A204.1 (cell line): ENCODE data around the gene MTOR.
"Not testable (repeated sequence)": the region's sequence is repeated elsewhere in the genome, so short reads cannot be mapped to it uniquely, and the experiment has no call there.

Experiments used
- FAIRE-seq: peaks from 2 replicates; lab custom pipeline; 2012; peaks lifted over from hg19 to GRCh38; lab: Jason Lieb, UNC

MTOR gene

GRCh38 chr1:11179749-11180148 is 82.6 kb downstream of the MTOR start:
- not testable (repeated sequence) for FAIRE-seq

- no peak for FAIRE-seq
These were observed 83.2 kb downstream of the MTOR start for GRCh38 chr1:11179125-11179524.

- no peak for FAIRE-seq
These were observed 84.0 kb downstream of the MTOR start for GRCh38 chr1:11178021-11179015.

GRCh38 chr1:11176081-11176706 is 86.2 kb downstream of the MTOR start:
- FAIRE-seq: no peak

- FAIRE-seq: no peak
These were observed 86.9 kb downstream of the MTOR start for GRCh38 chr1:11175461-11175860.

- FAIRE-seq: no peak
These were observed 87.9 kb downstream of the MTOR start for GRCh38 chr1:11174261-11174942.

GRCh38 chr1:11170102-11170501 is 92.2 kb downstream of the MTOR start:
- FAIRE-seq: no peak

- no peak for FAIRE-seq
These were observed 93.1 kb downstream of the MTOR start for GRCh38 chr1:11169202-11169601.

GRCh38 chr1:11168731-11169130 is 93.6 kb downstream of the MTOR start:
- FAIRE-seq: no peak

- FAIRE-seq: not testable (repeated sequence)
These were observed 95.6 kb downstream of the MTOR start for GRCh38 chr1:11166744-11167143.

GRCh38 chr1:11162752-11163151 is 99.6 kb downstream of the MTOR start:
- not testable (repeated sequence) for FAIRE-seq

- no peak for FAIRE-seq
These were observed 103.5 kb downstream of the MTOR start for GRCh38 chr1:11158720-11159321.

- FAIRE-seq: no peak
These were observed 104.1 kb downstream of the MTOR start for GRCh38 chr1:11158291-11158690.

- no peak for FAIRE-seq
These were observed 104.5 kb downstream of the MTOR start for GRCh38 chr1:11157867-11158266.

- no peak for FAIRE-seq
These were observed 105.0 kb downstream of the MTOR start for GRCh38 chr1:11157394-11157793.

GRCh38 chr1:11156963-11157362 is 105.4 kb downstream of the MTOR start:
- no peak for FAIRE-seq

GRCh38 chr1:11156441-11156840 is 105.9 kb downstream of the MTOR start:
- FAIRE-seq: no peak

GRCh38 chr1:11153184-11153583 is 109.2 kb downstream of the MTOR start:
- FAIRE-seq: no peak

- FAIRE-seq: no peak
These were observed 109.6 kb downstream of the MTOR start for GRCh38 chr1:11152755-11153154.

- no peak for FAIRE-seq
These were observed 110.3 kb downstream of the MTOR start for GRCh38 chr1:11151826-11152612.

- no peak for FAIRE-seq
These were observed 111.2 kb downstream of the MTOR start for GRCh38 chr1:11151114-11151513.

- no peak for FAIRE-seq
These were observed 112.0 kb downstream of the MTOR start for GRCh38 chr1:11150326-11150725.
